ENCODE data around the gene GRK6.

Gene GRK6

GRCh38 chr5:177472460-177473442 is 46.3 kb downstream of the GRK6 start:
- Histone ChIP-seq H3K9me3 (replicated peaks; ENCODE audit: low read length) (no peaks in the 10 kb centered on the region), H3K4me3 (ENCODE audit: low read length) (peak overlapping the region; percentile 92), H3K9ac (ENCODE audit: low read depth, low read length) (peak overlapping the region; percentile 86), H3K4me1 (ENCODE audit: control insufficient read depth, insufficient read depth, low read length) (peaks cover 45% of the 10 kb centered on the region), H3K36me3 (ENCODE audit: insufficient read depth, low read length) (peaks cover 19% of the 10 kb centered on the region), H3K4me2 (ENCODE audit: low read length) (peak overlapping the region; percentile 98), H3K27me3 (ENCODE audit: control insufficient read depth, insufficient read depth, low read length) (no peaks in the 10 kb centered on the region)

- peak within 1 kb of the TSS; percentile 86 for H3K9ac ChIP-seq (ENCODE audit: low read depth, low read length)
- H3K4me3 ChIP-seq (ENCODE audit: low read length): peak within 1 kb of the TSS; percentile 92
- H3K9me3 ChIP-seq (replicated peaks; ENCODE audit: low read length): no peaks in the 10 kb centered on the region
- peaks cover 13% of the 10 kb centered on the region for H3K36me3 ChIP-seq (ENCODE audit: insufficient read depth, low read length)
- H3K4me1 ChIP-seq (ENCODE audit: control insufficient read depth, insufficient read depth, low read length): peaks cover 43% of the 10 kb centered on the region
- H3K4me2 ChIP-seq (ENCODE audit: low read length): peak within 1 kb of the TSS; percentile 98
- no peaks in the 10 kb centered on the region for H3K27me3 ChIP-seq (ENCODE audit: control insufficient read depth, insufficient read depth, low read length)
Observed at GRCh38 chr5:177473443-177474001, 47.0 kb downstream of the GRK6 start, which contains the start of gene DBN1. DBN1 (minus strand) TSS chr5:177473634; CDS start chr5:177473521, 113 bp downstream.

- peaks cover 13% of the 10 kb centered on the region for H3K36me3 ChIP-seq (ENCODE audit: insufficient read depth, low read length)
- no peaks in the 10 kb centered on the region for H3K9me3 ChIP-seq (replicated peaks; ENCODE audit: low read length)
- no peaks in the 10 kb centered on the region for H3K27me3 ChIP-seq (ENCODE audit: control insufficient read depth, insufficient read depth, low read length)
- H3K9ac ChIP-seq (ENCODE audit: low read depth, low read length): no peak overlapping the region
- H3K4me1 ChIP-seq (ENCODE audit: control insufficient read depth, insufficient read depth, low read length): peaks cover 41% of the 10 kb centered on the region
- H3K4me2 ChIP-seq (ENCODE audit: low read length): peak overlapping the region; percentile 10
- H3K4me3 ChIP-seq (ENCODE audit: low read length): no peak overlapping the region
Observed at GRCh38 chr5:177474002-177474476, 47.6 kb downstream of the GRK6 start.

- no peak overlapping the region for H3K4me2 ChIP-seq (ENCODE audit: low read length)
- H3K27me3 ChIP-seq (ENCODE audit: control insufficient read depth, insufficient read depth, low read length): no peaks in the 10 kb centered on the region
- no peak overlapping the region for H3K4me3 ChIP-seq (ENCODE audit: low read length)
- H3K9me3 ChIP-seq (replicated peaks; ENCODE audit: low read length): no peaks in the 10 kb centered on the region
- peaks cover 18% of the 10 kb centered on the region for H3K36me3 ChIP-seq (ENCODE audit: insufficient read depth, low read length)
- no peak overlapping the region for H3K9ac ChIP-seq (ENCODE audit: low read depth, low read length)
- H3K4me1 ChIP-seq (ENCODE audit: control insufficient read depth, insufficient read depth, low read length): peaks cover 41% of the 10 kb centered on the region
Observed at GRCh38 chr5:177474846-177475562, 48.5 kb downstream of the GRK6 start.

- H3K27me3 ChIP-seq (ENCODE audit: control insufficient read depth, insufficient read depth, low read length): no peaks in the 10 kb centered on the region
- H3K9me3 ChIP-seq (replicated peaks; ENCODE audit: low read length): no peaks in the 10 kb centered on the region
- H3K4me1 ChIP-seq (ENCODE audit: control insufficient read depth, insufficient read depth, low read length): peaks cover 38% of the 10 kb centered on the region
- H3K4me2 ChIP-seq (ENCODE audit: low read length): no peak overlapping the region
- H3K36me3 ChIP-seq (ENCODE audit: insufficient read depth, low read length): peaks cover 13% of the 10 kb centered on the region
- H3K9ac ChIP-seq (ENCODE audit: low read depth, low read length): no peak overlapping the region
- no peak overlapping the region for H3K4me3 ChIP-seq (ENCODE audit: low read length)
Observed at GRCh38 chr5:177475563-177476427, 49.3 kb downstream of the GRK6 start.

GRCh38 chr5:177476531-177477233 is 50.2 kb downstream of the GRK6 start:
- Histone ChIP-seq H3K4me2 (ENCODE audit: low read length) (no peak overlapping the region), H3K27me3 (ENCODE audit: control insufficient read depth, insufficient read depth, low read length) (no peaks in the 10 kb centered on the region), H3K9ac (ENCODE audit: low read depth, low read length) (no peak overlapping the region), H3K4me1 (ENCODE audit: control insufficient read depth, insufficient read depth, low read length) (peaks cover 33% of the 10 kb centered on the region), H3K36me3 (ENCODE audit: insufficient read depth, low read length) (peaks cover 10% of the 10 kb centered on the region), H3K9me3 (replicated peaks; ENCODE audit: low read length) (no peaks in the 10 kb centered on the region), H3K4me3 (ENCODE audit: low read length) (no peak overlapping the region)

- no peak overlapping the region for H3K4me2 ChIP-seq (ENCODE audit: low read length)
- no peak overlapping the region for H3K4me3 ChIP-seq (ENCODE audit: low read length)
- peaks cover 19% of the 10 kb centered on the region for H3K36me3 ChIP-seq (ENCODE audit: insufficient read depth, low read length)
- no peaks in the 10 kb centered on the region for H3K9me3 ChIP-seq (replicated peaks; ENCODE audit: low read length)
- H3K4me1 ChIP-seq (ENCODE audit: control insufficient read depth, insufficient read depth, low read length): peaks cover 30% of the 10 kb centered on the region
- no peaks in the 10 kb centered on the region for H3K27me3 ChIP-seq (ENCODE audit: control insufficient read depth, insufficient read depth, low read length)
- H3K9ac ChIP-seq (ENCODE audit: low read depth, low read length): no peak overlapping the region
Observed at GRCh38 chr5:177477701-177478477, 51.4 kb downstream of the GRK6 start.

- Histone ChIP-seq H3K9me3 (replicated peaks; ENCODE audit: low read length) (no peaks in the 10 kb centered on the region), H3K27me3 (ENCODE audit: control insufficient read depth, insufficient read depth, low read length) (no peaks in the 10 kb centered on the region), H3K4me1 (ENCODE audit: control insufficient read depth, insufficient read depth, low read length) (peaks cover 30% of the 10 kb centered on the region), H3K4me2 (ENCODE audit: low read length) (no peak overlapping the region), H3K36me3 (ENCODE audit: insufficient read depth, low read length) (peaks cover 30% of the 10 kb centered on the region), H3K9ac (ENCODE audit: low read depth, low read length) (no peak overlapping the region), H3K4me3 (ENCODE audit: low read length) (no peak overlapping the region)
Observed at GRCh38 chr5:177478711-177479646, 52.5 kb downstream of the GRK6 start.

- Histone ChIP-seq H3K4me3 (ENCODE audit: low read length) (no peak overlapping the region), H3K36me3 (ENCODE audit: insufficient read depth, low read length) (peaks cover 38% of the 10 kb centered on the region), H3K4me1 (ENCODE audit: control insufficient read depth, insufficient read depth, low read length) (peaks cover 33% of the 10 kb centered on the region), H3K9ac (ENCODE audit: low read depth, low read length) (no peak overlapping the region), H3K9me3 (replicated peaks; ENCODE audit: low read length) (no peaks in the 10 kb centered on the region), H3K27me3 (ENCODE audit: control insufficient read depth, insufficient read depth, low read length) (no peaks in the 10 kb centered on the region), H3K4me2 (ENCODE audit: low read length) (no peak overlapping the region)
Observed at GRCh38 chr5:177479774-177480173, 53.3 kb downstream of the GRK6 start.

All from skeletal muscle satellite cell (primary cell).